Ascending aorta (tissue), 2 donors: ENCODE data around the gene BMPR1A. TPM values are rescaled to one million over a fixed set of nuclear protein-coding genes. Genes with fewer than 3 reads are reported as not detected.

Source experiments
- DNase-seq, 2 donors: peaks; one replicate each; pipeline ENCODE4 v3.0.0-alpha.2; 2019; ENCODE audit warnings: low spot score in 2 of 2
- H3K27ac ChIP-seq, 2 donors: fragments of 200-600 bp; sonication (generic); one replicate each; pipeline ENCODE4 v1.5.1; 2016 to 2017; ENCODE audit warnings: mild to moderate bottlenecking in 1 of 2
- H3K27me3 ChIP-seq: fragments of 200-600 bp; sonication (generic); one replicate; pipeline ENCODE4 v1.5.1; 2017
- H3K36me3 ChIP-seq, 2 donors: fragments of 200-600 bp; sonication (generic); one replicate each; pipeline ENCODE4 v1.5.1; 2016
- H3K4me1 ChIP-seq, 2 donors: fragments of 200-600 bp; sonication (generic); one replicate each; pipeline ENCODE4 v1.5.1; 2016 to 2017; ENCODE audit warnings: mild to moderate bottlenecking in 1 of 2
- H3K4me3 ChIP-seq, 2 donors: fragments of 200-600 bp; sonication (generic); one replicate each; pipeline ENCODE4 v1.5.1; 2016 to 2017; ENCODE audit warnings: mild to moderate bottlenecking in 1 of 2
- H3K9me3 ChIP-seq, 2 donors: fragments of 200-600 bp; sonication (generic); one replicate each; pipeline ENCODE4 v1.5.1; 2016
- intact Hi-C: fragments of 100-400 bp; cut with DNase I; formaldehyde crosslinking; loops from one replicate; pipeline ENCODE4 v1.15.1; 2023
- total RNA-seq: library from RNA; depleted of rRNA; stranded (reverse); fragments of >200 nt; gene quantifications from one replicate; pipeline ENCODE4 v1.1.0, GENCODE V29; 2016
- TF ChIP-seq, protein P1 (sequence below), 3 experiments: fragments of 200-600 bp in 2 of 3; fragments of 450-650 bp in 1 of 3; sonication (generic) in 2 of 3; IDR thresholded peaks; one replicate each; pipeline ENCODE4 v1.5.1; 2016 to 2019; ENCODE audit warnings: antibody characterized with exemption in 3 of 3, mild to moderate bottlenecking in 1 of 3, moderate library complexity in 1 of 3

Gene BMPR1A
- total RNA-seq, 1 donor from 2014 or later = 12.9 TPM

DNA sequence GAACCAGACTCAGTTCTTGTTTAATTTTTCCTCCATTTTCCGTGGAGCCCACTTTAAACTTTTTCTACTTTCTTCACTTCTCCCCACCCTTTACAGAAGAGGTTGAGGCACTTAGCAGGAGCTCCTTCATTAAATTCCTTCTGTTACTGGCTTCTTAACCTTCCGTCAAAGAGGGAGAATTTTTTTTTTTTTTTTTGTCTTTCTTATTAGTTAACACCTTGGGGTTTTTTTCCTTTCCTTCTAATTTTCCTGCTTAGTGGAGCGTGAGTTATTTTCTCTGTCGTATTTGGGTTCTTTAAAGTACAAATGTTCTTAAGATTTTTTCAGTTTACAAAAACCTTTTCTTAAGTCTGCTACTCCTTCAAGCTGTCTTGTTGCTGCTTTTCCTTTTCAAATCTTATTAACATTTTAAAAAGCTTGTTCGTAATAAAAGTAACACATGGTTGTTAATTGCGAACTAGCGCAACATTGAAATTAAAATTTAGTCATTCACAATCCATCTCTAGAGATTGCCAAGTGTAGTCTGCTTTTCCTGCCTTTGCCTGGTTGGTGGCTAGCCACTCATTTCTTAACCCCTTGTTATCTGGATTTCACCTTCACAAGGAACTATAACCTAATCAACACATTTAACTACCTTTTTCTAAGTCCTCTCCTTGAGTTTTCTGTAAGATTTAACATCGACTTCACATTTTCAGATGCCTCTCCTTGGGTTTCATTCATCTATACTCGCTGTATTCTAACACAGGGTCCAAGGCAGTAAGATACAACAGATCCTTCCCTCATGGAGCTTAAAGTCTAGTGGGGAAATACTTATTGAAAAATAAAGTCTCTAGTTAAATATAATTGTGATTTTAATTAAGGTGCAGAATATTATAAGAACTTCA lies 2.0 kb downstream of the BMPR1A start:
- peaks cover 5 to 28% of the 10 kb centered on the region in 2 donors for H3K4me1 ChIP-seq
- no peaks in the 10 kb centered on the region for H3K36me3 ChIP-seq
- H3K27me3 ChIP-seq = no peaks in the 10 kb centered on the region
- no peak for DNase-seq
- intact Hi-C loops = loop anchor here (5.0 kb wide), 4 partner anchors 39 to 209 kb away; partner anchors contain the start of gene ADIRF
- H3K4me3 ChIP-seq = peak overlapping the region; percentile 82 to 96
- H3K9me3 ChIP-seq = no peaks in the 10 kb centered on the region
- TF ChIP-seq, protein P1, sequence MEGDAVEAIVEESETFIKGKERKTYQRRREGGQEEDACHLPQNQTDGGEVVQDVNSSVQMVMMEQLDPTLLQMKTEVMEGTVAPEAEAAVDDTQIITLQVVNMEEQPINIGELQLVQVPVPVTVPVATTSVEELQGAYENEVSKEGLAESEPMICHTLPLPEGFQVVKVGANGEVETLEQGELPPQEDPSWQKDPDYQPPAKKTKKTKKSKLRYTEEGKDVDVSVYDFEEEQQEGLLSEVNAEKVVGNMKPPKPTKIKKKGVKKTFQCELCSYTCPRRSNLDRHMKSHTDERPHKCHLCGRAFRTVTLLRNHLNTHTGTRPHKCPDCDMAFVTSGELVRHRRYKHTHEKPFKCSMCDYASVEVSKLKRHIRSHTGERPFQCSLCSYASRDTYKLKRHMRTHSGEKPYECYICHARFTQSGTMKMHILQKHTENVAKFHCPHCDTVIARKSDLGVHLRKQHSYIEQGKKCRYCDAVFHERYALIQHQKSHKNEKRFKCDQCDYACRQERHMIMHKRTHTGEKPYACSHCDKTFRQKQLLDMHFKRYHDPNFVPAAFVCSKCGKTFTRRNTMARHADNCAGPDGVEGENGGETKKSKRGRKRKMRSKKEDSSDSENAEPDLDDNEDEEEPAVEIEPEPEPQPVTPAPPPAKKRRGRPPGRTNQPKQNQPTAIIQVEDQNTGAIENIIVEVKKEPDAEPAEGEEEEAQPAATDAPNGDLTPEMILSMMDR (IDR thresholded peaks at IDR 0.05) = no peak
- peak overlapping the region; percentile 100 for H3K27ac ChIP-seq

DNA sequence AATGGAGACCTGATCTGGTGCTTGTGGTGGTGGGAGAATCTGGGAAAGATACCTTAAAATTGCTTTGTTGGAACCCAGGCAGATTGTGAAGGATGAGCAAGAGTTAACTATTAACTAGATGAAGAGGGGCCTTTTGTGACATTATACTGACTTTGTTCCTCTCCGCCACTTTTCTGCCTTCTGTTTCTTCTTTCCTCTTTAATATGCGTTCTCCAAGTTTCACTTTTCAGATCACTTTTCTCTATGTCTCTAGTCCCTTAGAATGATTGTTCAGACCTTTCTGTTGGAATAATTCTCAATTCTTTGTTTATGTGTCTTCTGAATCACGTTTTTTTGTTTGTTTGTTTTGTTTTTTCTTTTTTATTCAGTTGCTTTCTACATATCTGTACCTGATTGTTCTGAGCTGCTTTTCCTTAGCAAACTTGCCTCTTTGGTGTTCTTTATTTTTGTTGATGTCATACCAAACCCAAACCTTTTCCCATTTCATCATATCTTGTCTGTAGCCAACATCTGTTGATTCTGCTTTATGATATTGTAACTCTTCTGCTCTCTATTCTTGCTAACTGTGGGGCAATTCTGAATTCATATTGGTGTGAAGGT lies 2.8 kb downstream of the BMPR1A start:
- Histone ChIP-seq H3K4me1 (peaks cover 5 to 22% of the 10 kb centered on the region in 2 donors), H3K9me3 (no peaks in the 10 kb centered on the region), H3K4me3 (peak overlapping the region; percentile 82 to 96), H3K27ac (peak overlapping the region; percentile 100), H3K36me3 (no peaks in the 10 kb centered on the region), H3K27me3 (no peaks in the 10 kb centered on the region)
- no peak for DNase-seq
- TF ChIP-seq, protein P1 (IDR thresholded peaks at IDR 0.05) = no peak
- intact Hi-C loops = loop anchor here (5.0 kb wide), 4 partner anchors 38 to 208 kb away; partner anchors contain the start of gene ADIRF

DNA sequence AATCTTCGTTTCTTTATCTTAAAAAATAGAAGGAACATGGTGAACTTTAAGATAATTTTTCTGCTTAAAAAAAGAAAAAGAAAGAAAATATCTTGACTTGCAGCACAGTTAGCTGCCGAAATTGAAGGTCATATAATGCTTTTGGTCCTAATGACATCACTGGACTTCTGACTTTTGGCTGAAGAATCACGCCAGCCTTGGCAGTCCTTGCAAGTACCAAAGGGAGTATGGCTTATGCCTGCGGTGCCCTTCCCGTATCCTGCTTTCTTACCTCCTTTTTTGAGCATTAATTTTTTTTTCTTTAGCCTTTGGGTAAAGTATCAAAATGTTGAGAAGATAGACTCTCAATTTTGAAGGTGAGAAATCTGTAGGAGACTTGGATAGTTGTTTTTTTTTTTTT lies 7.0 kb downstream of the BMPR1A start:
- Histone ChIP-seq H3K4me3 (no peak overlapping the region), H3K9me3 (no peaks in the 10 kb centered on the region), H3K27ac (peak overlapping the region; percentile 36 to 56), H3K4me1 (peaks cover 0 to 16% of the 10 kb centered on the region in 2 donors), H3K27me3 (no peaks in the 10 kb centered on the region), H3K36me3 (no peaks in the 10 kb centered on the region)
- DNase-seq = no peak
- TF ChIP-seq, protein P1 (IDR thresholded peaks at IDR 0.05) = no peak
- intact Hi-C loops = no loop called here

DNA sequence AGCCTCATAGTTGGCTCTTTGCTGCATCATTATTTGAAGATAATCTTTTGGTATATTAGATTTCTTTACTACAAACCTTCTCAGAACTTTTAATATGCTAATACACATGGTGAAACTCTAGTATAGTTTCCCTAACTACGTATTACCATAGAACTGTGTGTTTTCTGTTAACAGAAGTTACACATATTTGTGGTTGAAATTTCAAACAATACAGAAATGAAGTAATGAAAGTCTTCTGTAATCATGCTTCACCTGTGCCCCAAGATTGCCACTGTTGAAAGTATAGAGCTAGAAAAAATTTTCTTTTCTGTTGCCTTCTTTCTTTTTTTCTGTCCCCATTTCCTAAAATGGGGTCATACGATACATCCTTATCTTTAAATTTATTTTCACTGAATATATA lies 9.1 kb downstream of the BMPR1A start:
- no peak for DNase-seq
- no peak overlapping the region for H3K27ac ChIP-seq
- H3K4me1 ChIP-seq = peaks cover 0 to 24% of the 10 kb centered on the region in 2 donors
- no peak overlapping the region for H3K4me3 ChIP-seq
- H3K27me3 ChIP-seq = no peaks in the 10 kb centered on the region
- no peaks in the 10 kb centered on the region for H3K9me3 ChIP-seq
- no peaks in the 10 kb centered on the region for H3K36me3 ChIP-seq
- TF ChIP-seq, protein P1 (IDR thresholded peaks at IDR 0.05) = no peak
- intact Hi-C loops = no loop called here

DNA sequence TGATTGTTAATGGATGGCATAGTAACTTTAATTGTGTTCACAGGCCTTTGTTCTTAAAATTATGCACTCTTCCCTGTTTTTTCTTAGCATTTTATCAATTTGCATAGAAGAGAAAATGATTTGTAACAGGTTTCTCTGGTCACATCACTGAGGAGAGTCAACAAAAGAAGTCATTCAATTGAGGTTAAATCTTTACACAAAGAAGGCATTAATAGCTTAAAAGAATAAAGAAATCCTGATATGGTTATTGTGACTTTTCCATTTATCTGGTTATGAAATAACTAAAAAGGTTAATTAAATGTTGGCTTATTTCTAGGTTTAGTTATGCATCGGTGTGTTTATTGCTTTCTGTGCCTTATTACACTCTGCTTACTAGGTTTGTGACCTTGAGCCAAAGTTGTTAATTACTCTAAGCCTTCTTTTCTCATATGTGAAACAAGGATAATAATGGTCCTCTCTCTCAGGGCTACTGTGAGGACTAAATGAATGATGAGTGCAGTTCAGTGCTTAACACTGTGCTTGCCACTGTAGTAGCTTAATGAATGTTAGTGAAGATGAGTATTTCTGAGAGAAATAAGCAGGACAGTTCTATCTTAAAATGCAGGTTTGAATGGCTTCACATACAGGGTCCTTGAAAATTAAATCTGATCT lies 12.1 kb downstream of the BMPR1A start:
- intact Hi-C loops = no loop called here
- no peaks in the 10 kb centered on the region for H3K9me3 ChIP-seq
- H3K36me3 ChIP-seq = no peaks in the 10 kb centered on the region
- no peak for DNase-seq
- H3K27ac ChIP-seq = no peak overlapping the region
- TF ChIP-seq, protein P1 (IDR thresholded peaks at IDR 0.05) = no peak
- H3K27me3 ChIP-seq = no peaks in the 10 kb centered on the region
- H3K4me1 ChIP-seq = peaks cover 0 to 28% of the 10 kb centered on the region in 2 donors
- no peak overlapping the region for H3K4me3 ChIP-seq
